Measurements from ENCODE around the gene DUSP12.
A peak's percentile ranks its signal among the peaks of the same experiment; 100 is the strongest.

- no peak; the same call in 2 of the 3 replicates for TF ChIP-seq CTCF (IDR thresholded peaks at IDR 0.05)
- TF ChIP-seq TP53 (CRISPR knock-in tag; IDR thresholded peaks at IDR 0.05), result no peak
- peak; percentile 36 for TF ChIP-seq POLR2A (IDR thresholded peaks at IDR 0.05; ENCODE audit: low read length)
- TF ChIP-seq EHMT2 (IDR thresholded peaks at IDR 0.05; ENCODE audit: low read depth), result no peak
- TF ChIP-seq HOXB13 (CRISPR knock-in tag; IDR thresholded peaks at IDR 0.05; ENCODE audit: low read depth), result no peak
- TF ChIP-seq JUNB (IDR thresholded peaks at IDR 0.05), result no peak
- no peak for TF ChIP-seq REST (IDR thresholded peaks at IDR 0.05)
Measured at GRCh38 chr1:161725908-161726472, 23.6 kb upstream of the DUSP12 start.
